Gastroesophageal sphincter (tissue), 3 donors: ENCODE data around the gene STT3A.

Experiments used
- POLR2A ChIP-seq, 2 donors: fragments of 450-650 bp; IDR thresholded peaks; one replicate each; pipeline ENCODE4 v1.6.1; 2017; ENCODE audit warnings: antibody characterized with exemption in 2 of 2, mild to moderate bottlenecking in 2 of 2, moderate library complexity in 1 of 2
- TF ChIP-seq, protein P1 (sequence below), 4 experiments: fragments of 200-600 bp in 2 of 4; fragments of 450-650 bp in 2 of 4; sonication (generic) in 1 of 4; IDR thresholded peaks; one replicate each; pipeline ENCODE4 v1.5.1; 2017 to 2019; ENCODE audit warnings: antibody characterized with exemption in 4 of 4, mild to moderate bottlenecking in 2 of 4, moderate library complexity in 2 of 4

DNA sequence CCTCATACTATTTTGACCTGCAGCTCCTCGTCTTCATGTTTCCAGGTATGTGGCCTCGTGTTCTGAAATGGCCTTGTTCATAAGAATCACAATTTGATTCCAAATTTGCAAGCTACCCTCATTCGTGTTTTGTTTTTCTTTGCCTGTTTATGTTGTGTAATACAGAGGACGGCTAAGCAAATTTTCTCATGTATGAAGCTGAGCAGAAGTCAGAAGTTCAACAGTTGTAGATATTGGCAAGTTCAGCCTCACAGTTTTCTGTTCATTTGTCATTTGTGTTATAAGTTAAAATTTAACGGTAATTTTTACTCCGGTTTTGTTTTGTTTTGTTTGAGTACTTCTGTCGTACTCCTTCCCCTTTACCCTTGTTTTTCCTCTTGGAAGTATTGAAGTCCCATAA is 16.9 kb downstream of the STT3A start:
- TF ChIP-seq, protein P1, sequence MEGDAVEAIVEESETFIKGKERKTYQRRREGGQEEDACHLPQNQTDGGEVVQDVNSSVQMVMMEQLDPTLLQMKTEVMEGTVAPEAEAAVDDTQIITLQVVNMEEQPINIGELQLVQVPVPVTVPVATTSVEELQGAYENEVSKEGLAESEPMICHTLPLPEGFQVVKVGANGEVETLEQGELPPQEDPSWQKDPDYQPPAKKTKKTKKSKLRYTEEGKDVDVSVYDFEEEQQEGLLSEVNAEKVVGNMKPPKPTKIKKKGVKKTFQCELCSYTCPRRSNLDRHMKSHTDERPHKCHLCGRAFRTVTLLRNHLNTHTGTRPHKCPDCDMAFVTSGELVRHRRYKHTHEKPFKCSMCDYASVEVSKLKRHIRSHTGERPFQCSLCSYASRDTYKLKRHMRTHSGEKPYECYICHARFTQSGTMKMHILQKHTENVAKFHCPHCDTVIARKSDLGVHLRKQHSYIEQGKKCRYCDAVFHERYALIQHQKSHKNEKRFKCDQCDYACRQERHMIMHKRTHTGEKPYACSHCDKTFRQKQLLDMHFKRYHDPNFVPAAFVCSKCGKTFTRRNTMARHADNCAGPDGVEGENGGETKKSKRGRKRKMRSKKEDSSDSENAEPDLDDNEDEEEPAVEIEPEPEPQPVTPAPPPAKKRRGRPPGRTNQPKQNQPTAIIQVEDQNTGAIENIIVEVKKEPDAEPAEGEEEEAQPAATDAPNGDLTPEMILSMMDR (IDR thresholded peaks at IDR 0.05) = no peak
- no peak for TF ChIP-seq POLR2A (IDR thresholded peaks at IDR 0.05)
